Iris pigment epithelial cell (primary cell): Measurements from ENCODE around the gene COLEC11.
"Not testable (repeated sequence)": the region's sequence is repeated elsewhere in the genome, so short reads cannot be mapped to it uniquely, and the experiment has no call there.

ENCODE experiments used
- DNase-seq: peaks from one replicate; pipeline ENCODE4 v3.0.0-alpha.2; 2011; ENCODE audit warnings: low read depth

The COLEC11 gene

GRCh38 chr2:3594493-3595281 is at the start of gene COLEC11:
TSS of gene COLEC11 (plus strand) at chr2:3595112. CDS start at chr2:3604341, 9,229 bp downstream.
- DNase-seq: peak; percentile 57

DNA sequence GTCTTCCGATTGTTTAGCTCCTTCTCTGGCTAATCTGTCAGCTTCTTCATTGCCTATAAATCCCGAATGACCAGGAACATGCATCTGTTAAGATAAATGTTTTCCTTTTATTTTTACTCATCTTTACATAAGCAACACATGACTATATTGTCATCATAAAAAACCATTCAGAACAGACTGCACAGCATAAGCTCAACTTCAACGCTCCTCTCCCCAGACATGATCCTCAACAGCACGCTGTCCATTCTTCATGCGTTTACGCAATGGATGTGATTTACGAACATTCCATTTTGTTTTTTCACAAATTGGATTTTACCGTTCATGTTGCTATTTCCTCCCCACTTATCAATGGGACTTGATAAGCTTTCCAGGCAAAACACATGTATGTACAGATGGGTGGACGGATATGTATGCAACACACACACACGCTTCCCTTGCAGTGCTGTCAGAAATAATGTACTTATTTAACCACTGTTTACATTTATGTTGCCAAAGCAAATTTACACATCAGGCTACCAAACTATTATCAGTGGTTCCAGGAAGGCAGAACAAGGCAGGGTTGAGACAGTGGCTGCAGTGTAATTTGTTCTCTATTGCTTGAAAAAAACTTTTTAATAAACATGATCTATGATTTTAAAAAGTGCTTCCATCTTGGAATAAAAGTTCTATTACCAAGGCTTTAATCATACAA is 49.0 kb upstream of the COLEC11 start:
- DNase-seq: no peak

DNA sequence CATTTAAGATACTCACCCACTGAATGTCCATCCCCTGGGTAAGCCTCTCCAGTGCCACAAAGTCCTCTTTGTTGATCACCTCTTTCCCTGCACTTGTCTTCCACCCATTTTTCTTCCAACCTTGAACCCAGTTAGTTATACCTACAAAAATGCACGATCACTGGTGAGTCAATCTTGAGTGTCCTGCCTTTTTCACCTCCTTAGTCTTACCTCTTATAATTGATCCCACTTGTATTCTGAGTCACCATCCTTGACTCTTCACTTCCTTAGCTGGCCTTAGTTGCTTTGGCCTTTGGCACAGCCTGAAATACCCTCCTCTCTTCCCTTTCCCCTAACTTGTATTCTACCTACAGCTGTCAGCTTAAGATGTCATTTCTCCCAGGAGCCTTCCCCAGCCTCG is 47.0 kb upstream of the COLEC11 start:
- DNase-seq: no peak

GRCh38 chr2:3553946-3554345 is 41.0 kb upstream of the COLEC11 start:
- DNase-seq: no peak

DNA sequence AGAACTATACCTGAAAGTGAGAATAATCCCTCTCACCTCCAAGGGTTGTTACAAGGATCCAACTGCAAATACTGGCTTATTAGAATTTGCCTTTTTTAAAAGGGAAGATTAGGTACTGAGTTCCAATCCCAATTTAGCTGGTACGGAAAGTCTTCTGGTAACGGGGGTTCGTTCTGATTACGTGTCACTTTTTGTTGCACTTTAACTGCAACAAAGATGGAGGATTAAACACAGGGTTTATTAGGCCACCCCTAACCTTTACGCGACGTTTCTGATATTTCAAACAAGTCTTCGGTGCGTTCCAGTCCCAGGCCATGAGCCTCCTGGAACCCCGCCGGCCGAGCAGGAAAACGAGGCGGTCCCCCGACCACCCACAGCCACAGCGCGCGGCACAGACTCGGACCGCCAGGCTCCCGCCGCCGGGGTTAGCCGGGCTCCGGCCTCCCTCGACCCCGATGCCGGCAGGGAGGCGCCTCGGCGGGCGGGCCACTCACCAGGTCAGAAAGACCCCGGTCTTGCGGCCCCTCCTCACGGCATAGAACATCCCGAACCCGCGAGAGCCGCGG is 37.2 kb upstream of the COLEC11 start:
- no peak for DNase-seq

DNA sequence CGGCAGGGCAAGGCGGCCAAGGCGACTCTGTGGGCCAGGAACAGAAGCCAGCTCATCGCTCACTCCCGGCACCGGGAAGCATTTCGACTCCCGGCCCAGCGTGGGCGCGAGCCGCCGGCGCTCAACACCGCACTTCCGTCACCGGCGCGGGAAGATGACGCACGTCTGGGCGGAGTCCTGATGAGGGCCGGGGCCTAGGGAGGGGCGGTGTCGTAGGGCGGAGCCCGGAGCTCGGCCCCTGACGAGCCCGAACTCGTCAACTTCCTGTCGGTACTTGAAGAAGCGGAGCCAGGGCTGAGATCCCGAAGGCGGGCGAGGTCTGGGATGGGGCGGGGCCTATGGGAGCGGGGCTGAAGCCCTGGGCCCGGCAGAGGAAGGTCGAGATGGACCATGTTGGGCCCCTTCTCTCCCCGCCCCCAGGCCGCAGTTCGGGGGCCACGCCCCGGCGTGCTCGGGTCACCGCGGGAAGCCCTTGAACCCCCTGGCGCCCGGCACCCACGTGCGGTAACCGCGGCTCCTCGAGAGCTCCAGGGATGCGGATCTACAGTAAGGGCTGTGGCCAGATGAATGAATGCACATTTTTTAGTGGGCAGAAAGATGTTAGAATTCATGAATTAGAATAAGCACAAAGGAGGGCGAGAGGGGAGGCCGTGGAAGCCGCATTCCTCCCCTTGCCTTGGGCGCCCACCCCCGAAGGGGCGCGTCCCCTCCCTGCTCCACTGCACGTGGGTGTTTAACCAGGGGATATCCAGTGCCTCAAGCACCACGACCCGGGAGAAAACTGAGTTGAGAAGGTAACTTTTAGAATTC is 36.5 kb upstream of the COLEC11 start, which contains the start of gene RNASEH1:
Gene RNASEH1, minus strand, starts transcription at position 129 of the 810 bp plus-strand sequence. Its CDS starts 73 bp downstream, at position 56.
- peak; percentile 99 for DNase-seq

- no peak for DNase-seq
Measured at GRCh38 chr2:3563521-3563976, 31.4 kb upstream of the COLEC11 start.

DNA sequence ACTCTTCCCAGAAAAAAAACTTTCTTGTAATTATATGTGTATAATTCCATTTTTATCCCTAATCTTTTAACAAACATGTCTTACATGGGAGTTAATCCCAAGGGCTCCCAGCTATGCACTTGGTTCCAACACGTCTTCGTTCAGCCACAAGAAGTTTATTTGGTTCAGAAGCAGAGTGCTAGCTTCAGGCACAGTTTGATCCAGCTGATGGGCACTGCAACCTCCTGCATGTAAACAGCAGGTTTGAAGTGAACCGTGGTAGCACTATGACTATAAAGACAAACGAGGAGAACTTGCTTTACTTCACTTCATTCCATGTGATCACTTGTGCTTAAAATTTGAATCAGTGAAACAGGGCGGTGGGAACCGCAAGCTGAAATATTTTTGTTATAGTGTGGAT is 29.8 kb upstream of the COLEC11 start:
- no peak for DNase-seq

- DNase-seq: no peak
Measured at GRCh38 chr2:3566806-3567205, 28.1 kb upstream of the COLEC11 start.

- DNase-seq: not testable (repeated sequence)
Measured at GRCh38 chr2:3569656-3570055, 25.3 kb upstream of the COLEC11 start.

GRCh38 chr2:3571284-3571683 is 23.6 kb upstream of the COLEC11 start:
- no peak for DNase-seq

- no peak for DNase-seq
Measured at GRCh38 chr2:3572620-3573019, 22.3 kb upstream of the COLEC11 start.

DNA sequence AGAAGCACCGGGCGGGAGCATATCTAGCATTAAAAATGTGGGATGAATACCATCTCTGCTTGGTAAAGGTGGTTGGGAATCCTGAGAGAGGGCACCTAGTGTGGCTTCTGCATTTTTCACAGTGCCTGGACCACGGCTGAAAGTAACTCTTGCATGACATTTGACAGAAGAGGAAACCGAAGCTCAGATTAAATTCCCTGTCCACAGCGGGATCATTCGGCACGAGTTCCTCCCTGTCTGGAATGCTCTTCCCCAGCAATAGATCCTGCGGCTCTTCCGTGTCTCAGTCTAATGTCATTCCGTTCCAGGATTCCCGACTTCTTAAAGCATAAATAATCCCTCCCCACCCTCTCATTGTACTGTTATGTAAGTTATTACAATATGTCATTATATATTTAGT is 20.8 kb upstream of the COLEC11 start:
- DNase-seq: no peak

DNA sequence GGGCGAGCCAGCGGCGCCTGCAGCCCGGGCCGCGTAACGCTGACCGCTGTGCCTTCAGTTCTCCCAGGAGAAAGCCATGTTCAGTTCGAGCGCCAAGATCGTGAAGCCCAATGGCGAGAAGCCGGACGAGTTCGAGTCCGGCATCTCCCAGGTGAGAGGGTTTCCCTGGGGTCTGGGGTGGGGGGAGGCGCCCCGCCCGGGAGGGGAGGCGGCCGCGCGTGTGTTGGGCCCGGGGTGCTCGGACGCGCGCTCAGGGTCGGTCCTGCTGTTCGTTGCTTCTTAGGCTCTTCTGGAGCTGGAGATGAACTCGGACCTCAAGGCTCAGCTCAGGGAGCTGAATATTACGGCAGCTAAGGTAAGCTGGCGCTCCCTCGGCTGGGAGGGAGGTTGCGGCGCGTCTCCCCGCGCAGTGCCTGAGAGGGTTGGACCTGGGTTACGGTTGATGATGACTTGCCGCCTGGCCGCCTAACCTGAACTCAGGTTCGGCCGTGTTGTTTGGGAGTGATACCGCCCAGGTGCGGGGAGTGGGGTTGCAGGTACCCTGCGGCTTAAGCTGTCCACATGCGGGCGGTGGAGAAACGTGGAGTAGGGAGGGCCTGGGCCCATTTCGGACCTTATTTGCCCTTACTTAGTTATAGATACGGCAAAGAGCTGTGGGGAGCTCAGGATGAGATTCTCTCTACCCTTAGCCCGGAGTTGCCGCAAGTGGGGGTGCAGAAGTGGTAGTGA is 19.2 kb upstream of the COLEC11 start:
- no peak for DNase-seq

DNA sequence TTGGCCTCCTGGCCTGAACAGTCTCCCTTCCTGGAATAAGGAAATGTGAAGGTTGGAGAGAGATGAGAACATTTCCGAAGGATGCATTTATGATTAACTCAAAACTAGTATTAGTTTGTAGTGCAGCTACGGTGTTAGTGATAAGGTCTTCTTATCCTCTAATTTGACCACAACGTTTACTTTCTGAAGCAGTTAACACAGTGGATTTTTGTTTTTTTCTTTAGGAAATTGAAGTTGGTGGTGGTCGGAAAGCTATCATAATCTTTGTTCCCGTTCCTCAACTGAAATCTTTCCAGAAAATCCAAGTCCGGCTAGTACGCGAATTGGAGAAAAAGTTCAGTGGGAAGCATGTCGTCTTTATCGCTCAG is 18.7 kb upstream of the COLEC11 start:
- not testable (repeated sequence) for DNase-seq

DNA sequence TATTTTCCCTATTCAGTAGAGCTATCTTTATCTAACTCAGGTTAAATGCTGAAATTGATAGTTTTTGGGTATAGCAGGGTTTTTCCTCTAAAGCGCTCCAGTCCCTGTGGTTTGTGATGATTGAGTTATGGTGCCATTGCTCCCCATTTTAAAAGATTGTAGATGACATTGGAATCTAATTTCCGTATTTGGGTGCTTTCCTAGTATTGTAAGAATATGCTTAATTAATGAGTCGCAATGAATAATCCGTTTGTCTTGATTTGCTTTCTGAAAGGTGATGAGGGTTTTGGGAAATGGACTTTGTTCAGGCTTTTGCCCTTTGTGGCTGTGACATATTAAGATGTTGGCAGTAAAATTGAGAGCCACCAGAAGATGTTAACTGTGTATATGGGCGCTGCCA is 15.9 kb upstream of the COLEC11 start:
- no peak for DNase-seq

GRCh38 chr2:3580449-3580848 is 14.5 kb upstream of the COLEC11 start:
- no peak for DNase-seq

DNA sequence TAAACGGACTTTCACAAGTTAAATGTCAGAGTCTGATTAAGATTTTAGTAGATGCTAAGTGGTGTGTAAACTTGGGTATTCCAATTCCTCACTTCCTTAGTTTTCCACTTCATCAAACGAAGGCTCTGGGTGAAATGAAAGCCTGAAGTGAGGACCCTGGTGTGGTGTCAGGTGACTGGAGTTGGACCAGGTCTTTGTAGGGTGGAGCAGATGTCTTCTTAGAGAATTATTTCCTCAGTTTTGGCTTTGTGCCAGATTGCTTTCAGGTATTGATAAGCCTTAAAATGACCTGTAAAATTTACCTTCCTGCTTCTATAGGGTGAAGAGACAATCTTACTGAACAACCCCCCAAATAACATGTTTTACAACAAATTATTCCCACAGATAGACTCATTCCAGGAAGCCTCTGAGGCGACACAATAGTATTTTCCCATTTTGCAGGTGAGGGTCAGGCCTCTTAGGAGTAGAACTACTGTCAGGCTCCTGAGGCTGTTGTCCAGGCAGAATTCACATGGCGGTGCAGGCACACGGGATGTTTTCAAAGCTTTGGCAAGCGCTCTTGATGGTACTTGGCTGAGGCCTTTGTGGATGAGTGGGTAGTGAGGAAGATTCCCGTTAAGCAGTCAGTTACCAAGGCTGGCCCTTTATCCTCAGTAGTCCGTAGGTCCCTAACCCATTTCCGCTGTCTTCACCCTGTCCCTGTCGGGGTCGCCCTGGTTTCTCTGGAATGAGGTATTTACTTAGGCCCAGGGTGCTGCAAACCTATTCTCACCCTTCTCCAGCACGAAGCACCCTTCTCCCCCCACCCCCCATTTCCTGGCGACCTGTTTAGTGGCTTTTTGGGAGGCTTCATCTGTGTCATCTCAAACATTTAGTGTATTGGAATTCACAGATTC is 13.3 kb upstream of the COLEC11 start:
- no peak for DNase-seq

DNA sequence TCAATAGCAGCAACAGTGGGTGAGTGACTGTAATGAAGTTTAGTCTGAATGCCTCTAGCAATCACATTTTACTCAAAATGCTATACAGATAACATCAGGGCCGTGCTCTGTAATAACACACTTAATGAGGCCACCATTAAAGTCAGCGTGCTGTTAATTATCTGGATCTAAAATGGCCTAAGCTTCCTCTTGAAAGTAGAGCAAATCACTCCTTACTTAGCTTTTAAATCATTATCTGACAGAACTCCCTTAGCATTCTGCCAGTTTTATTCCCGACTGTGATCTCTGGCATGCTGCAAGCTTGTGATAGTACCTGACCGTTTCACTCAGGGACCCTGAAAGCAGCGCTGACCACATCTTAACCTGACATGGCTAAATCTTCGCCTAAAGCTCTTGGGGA is 10.8 kb upstream of the COLEC11 start:
- DNase-seq: no peak

GRCh38 chr2:3584608-3585260 is 10.2 kb upstream of the COLEC11 start:
- no peak for DNase-seq
